GM23248 (cell line): ENCODE results near the gene NSMCE1. TPM values are rescaled to one million over a fixed set of nuclear protein-coding genes. Genes with fewer than 3 reads are reported as not detected.

ENCODE experiments used
- DNase-seq: peaks from one replicate; pipeline ENCODE4 v3.0.0-alpha.2; 2015
- H2AFZ ChIP-seq: fragments of 200-600 bp; sonication (generic); 2 replicates; pipeline ENCODE4 v1.6.1; 2016; ENCODE audit warnings: antibody characterized with exemption
- H3F3A ChIP-seq: fragments of 200-600 bp; sonication (generic); 2 replicates; pipeline ENCODE4 v1.6.1; 2016; ENCODE audit warnings: mild to moderate bottlenecking, antibody characterized with exemption, mixed run types; ENCODE audit not compliant: insufficient read depth
- H3K27ac ChIP-seq: fragments of 200-600 bp; sonication (generic); 2 replicates; pipeline ENCODE4 v1.5.1; 2016; ENCODE audit warnings: mild to moderate bottlenecking
- H3K27me3 ChIP-seq: fragments of 200-600 bp; sonication (generic); replicated peaks from 2 replicates; pipeline ENCODE4 v1.6.1; 2016; ENCODE audit warnings: mild to moderate bottlenecking; ENCODE audit not compliant: insufficient read depth
- H3K36me3 ChIP-seq: fragments of 200-600 bp; sonication (generic); 2 replicates; pipeline ENCODE4 v1.6.1; 2016; ENCODE audit warnings: low read depth, mild to moderate bottlenecking
- H3K4me1 ChIP-seq: fragments of 200-600 bp; sonication (generic); 2 replicates; pipeline ENCODE4 v1.6.1; 2016; ENCODE audit warnings: mild to moderate bottlenecking; ENCODE audit not compliant: insufficient read depth
- H3K4me2 ChIP-seq: fragments of 200-600 bp; sonication (generic); one replicate; pipeline ENCODE4 v1.6.1; 2016; ENCODE audit warnings: mild to moderate bottlenecking; ENCODE audit not compliant: unreplicated experiment
- H3K4me3 ChIP-seq: fragments of 200-600 bp; sonication (generic); 2 replicates; pipeline ENCODE4 v1.5.1; 2016; ENCODE audit warnings: mild to moderate bottlenecking
- H3K79me2 ChIP-seq: fragments of 200-600 bp; sonication (generic); 2 replicates; pipeline ENCODE4 v1.6.1; 2016; ENCODE audit warnings: mild to moderate bottlenecking; ENCODE audit not compliant: insufficient read depth
- H3K9ac ChIP-seq: fragments of 200-600 bp; sonication (generic); 2 replicates; pipeline ENCODE4 v1.6.1; 2016; ENCODE audit warnings: mild to moderate bottlenecking
- H3K9me2 ChIP-seq: fragments of 200-600 bp; sonication (generic); 2 replicates; pipeline ENCODE4 v1.6.1; 2016; ENCODE audit warnings: mixed run types, mild to moderate bottlenecking, moderate library complexity; ENCODE audit not compliant: insufficient read depth
- H3K9me3 ChIP-seq: fragments of 200-600 bp; sonication (generic); one replicate; pipeline ENCODE4 v1.6.1; 2017; ENCODE audit warnings: low read depth
- H4K20me1 ChIP-seq: fragments of 200-600 bp; sonication (generic); 2 replicates; pipeline ENCODE4 v1.6.0; 2016; ENCODE audit not compliant: insufficient read depth
- EZH2 ChIP-seq: fragments of 200-600 bp; sonication (generic); IDR thresholded peaks from 2 replicates; pipeline ENCODE4 v1.6.1; 2018; ENCODE audit warnings: antibody characterized with exemption, mild to moderate bottlenecking; ENCODE audit not compliant: insufficient read depth, poor library complexity, severe bottlenecking
- EZH2phosphoT487 ChIP-seq: fragments of 200-600 bp; sonication (generic); IDR thresholded peaks from 2 replicates; pipeline ENCODE4 v1.6.1; 2018; ENCODE audit warnings: antibody characterized with exemption, moderate library complexity, mild to moderate bottlenecking, low read depth; ENCODE audit not compliant: insufficient read depth
- WGBS, 2 experiments: methylation state at CpG; one replicate each; pipeline ENCODE4 v1.1.6; 2015 to 2017; ENCODE audit warnings: low lambda C conversion rate in 2 of 2, low coverage in 1 of 2; ENCODE audit errors: missing lambda C conversion rate in 2 of 2; 5-methylcytosine and 5-hydroxymethylcytosine counted together
- in situ Hi-C: fragments of 300-500 bp; cut with MboI; formaldehyde crosslinking; loops from 2 replicates; pipeline ENCODE4 v1.15.0; 2020
- polyA plus RNA-seq: library from polyadenylated mRNA; unstranded; fragments of >200 nt; fragmentation: Nextera tagmentation; extraction: Ambion mirVana; gene quantifications from 2 replicates; pipeline ENCODE4 v1.2.1, GENCODE V29; 2016
- total RNA-seq: library from RNA; depleted of rRNA; stranded (reverse); fragments of >200 nt; shearing (Covaris generic); gene quantifications from 2 replicates; pipeline ENCODE4 v1.2.3, GENCODE V29; 2014

Gene NSMCE1
- total and polyA plus RNA-seq, 2 experiments from 2014 or later: 69.3 to 107 TPM

- Histone ChIP-seq H3K9me2 (no peaks in the 10 kb centered on the region), H2AFZ (peak overlapping the region; percentile 47), H3F3A (no peaks in the 10 kb centered on the region), H3K9me3 (no peaks in the 10 kb centered on the region), H3K27me3 (no peaks in the 10 kb centered on the region; the same call in 1 of the 2 replicates), H3K79me2 (peaks cover 6% of the 10 kb centered on the region), H3K27ac (no peak overlapping the region), H4K20me1 (no peaks in the 10 kb centered on the region), H3K4me3 (no peak overlapping the region), H3K9ac (no peak overlapping the region), H3K4me2 (no peak overlapping the region), H3K36me3 (no peaks in the 10 kb centered on the region), H3K4me1 (peaks cover 4% of the 10 kb centered on the region; the same call in 1 of the 2 replicates)
- in situ Hi-C loops: no loop called here
- TF ChIP-seq EZH2 (no peak), EZH2phosphoT487 (no peak)
- 24 to 36% methylated on average over 1 of the region's 1 CpG for WGBS, 2 experiments
- DNase-seq: no peak
These were observed 68.8 kb downstream of the NSMCE1 start for GRCh38 chr16:27199736-27200135.

GRCh38 chr16:27199235-27199586 is 69.4 kb downstream of the NSMCE1 start:
- H4K20me1 ChIP-seq: no peaks in the 10 kb centered on the region
- TF ChIP-seq EZH2phosphoT487: no peak
- no peak for TF ChIP-seq EZH2
- no peaks in the 10 kb centered on the region; the same call in 1 of the 2 replicates for H3K27me3 ChIP-seq
- H3K79me2 ChIP-seq: peaks cover under 1% of the 10 kb centered on the region; the same call in 1 of the 2 replicates
- H3K9me3 ChIP-seq: no peaks in the 10 kb centered on the region
- no peak overlapping the region for H3K4me3 ChIP-seq
- in situ Hi-C loops: no loop called here
- no peaks in the 10 kb centered on the region for H3K4me1 ChIP-seq
- 0 out of 2 replicates have a peak overlapping the region, but pooled peaks have one; percentile 47 for H2AFZ ChIP-seq
- no peak for DNase-seq
- H3K27ac ChIP-seq: no peak overlapping the region
- WGBS, 2 experiments: 72 to 83% methylated on average over 3 of the region's 3 CpGs
- H3K4me2 ChIP-seq: no peak overlapping the region
- no peaks in the 10 kb centered on the region for H3F3A ChIP-seq
- H3K9ac ChIP-seq: no peak overlapping the region
- H3K9me2 ChIP-seq: no peaks in the 10 kb centered on the region
- no peaks in the 10 kb centered on the region for H3K36me3 ChIP-seq

- Histone ChIP-seq H3K27ac (no peak overlapping the region), H3K4me1 (no peaks in the 10 kb centered on the region), H3K79me2 (no peaks in the 10 kb centered on the region), H3K9me3 (no peaks in the 10 kb centered on the region), H4K20me1 (no peaks in the 10 kb centered on the region), H3K4me2 (no peak overlapping the region), H3K27me3 (no peaks in the 10 kb centered on the region; the same call in 1 of the 2 replicates), H3K4me3 (no peak overlapping the region), H3K9me2 (no peaks in the 10 kb centered on the region), H3K9ac (no peak overlapping the region), H2AFZ (no peak overlapping the region), H3K36me3 (no peaks in the 10 kb centered on the region), H3F3A (no peaks in the 10 kb centered on the region)
- WGBS, 2 experiments: 72 to 74% methylated on average over 12 of the region's 12 CpGs
- in situ Hi-C loops: no loop called here
- TF ChIP-seq EZH2phosphoT487 (no peak), EZH2 (no peak)
- DNase-seq: no peak
These were observed 69.9 kb downstream of the NSMCE1 start for GRCh38 chr16:27198451-27199234.

- no peaks in the 10 kb centered on the region for H3K4me1 ChIP-seq
These were observed 71.6 kb downstream of the NSMCE1 start for GRCh38 chr16:27197004-27197403.

More at GRCh38 chr16:27197004-27197403, 71.6 kb downstream of the NSMCE1 start:
- Histone ChIP-seq H3K4me3 (no peak overlapping the region), H3K9me2 (no peaks in the 10 kb centered on the region), H3K9me3 (no peaks in the 10 kb centered on the region), H4K20me1 (no peaks in the 10 kb centered on the region), H3K27me3 (no peaks in the 10 kb centered on the region; the same call in 1 of the 2 replicates), H3K4me2 (no peak overlapping the region), H2AFZ (no peak overlapping the region), H3K36me3 (no peaks in the 10 kb centered on the region), H3K9ac (no peak overlapping the region), H3K27ac (no peak overlapping the region), H3K79me2 (no peaks in the 10 kb centered on the region), H3F3A (no peaks in the 10 kb centered on the region)
- in situ Hi-C loops: no loop called here
- 65 to 67% methylated on average over 4 of the region's 4 CpGs for WGBS, 2 experiments
- no peak for DNase-seq
- TF ChIP-seq EZH2phosphoT487 (no peak), EZH2 (no peak)
